ENCODE results near the gene ANO2.

- TF ChIP-seq POLR2AphosphoS5 (IDR thresholded peaks at IDR 0.05; ENCODE audit: low read depth, low read length), result no peak
- no peak for TF ChIP-seq FOXP2 (optimal IDR thresholded peaks at IDR 0.05; ENCODE audit: borderline replicate concordance, extremely low read depth, extremely low read length, insufficient read depth)
Measured at GRCh38 chr12:5789469-5789968, 155.5 kb downstream of the ANO2 start.
